ENCODE measurements around the gene PRDM15. TPM values are rescaled to one million over a fixed set of nuclear protein-coding genes. Genes with fewer than 3 reads are reported as not detected.

Gene PRDM15
- total RNA-seq, 1 experiment from 2014 or later: 9.8 TPM

DNA sequence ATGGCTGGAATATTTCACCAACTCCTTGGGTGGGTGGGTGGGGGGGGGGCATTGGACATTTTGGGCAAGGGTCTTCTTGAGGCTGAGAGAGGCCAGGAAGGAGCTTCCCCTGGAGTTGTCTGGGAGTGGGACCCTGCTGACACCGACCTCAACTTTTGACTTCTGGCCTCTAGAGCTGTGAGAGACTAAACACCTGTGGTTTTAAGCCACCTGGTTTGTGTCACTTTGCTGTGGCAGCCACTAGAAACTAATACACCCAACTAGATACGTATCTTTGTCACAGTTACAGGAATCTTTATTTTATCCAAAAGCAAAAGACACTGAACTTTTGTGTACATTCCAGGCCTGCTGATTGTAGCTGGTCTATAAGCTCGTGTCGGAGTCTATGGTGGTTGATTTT lies 102.4 kb downstream of the PRDM15 start:
- H3K9me2 ChIP-seq (ENCODE audit: insufficient read depth): no peaks in the 10 kb centered on the region
- DNase-seq (ENCODE audit: low read depth, low spot score): no peak
- no peak overlapping the region for H3K27ac ChIP-seq (ENCODE audit: low read depth, low read length)

GRCh38 chr21:41775149-41775472 lies 104.0 kb downstream of the PRDM15 start:
- TF ChIP-seq, protein P1, sequence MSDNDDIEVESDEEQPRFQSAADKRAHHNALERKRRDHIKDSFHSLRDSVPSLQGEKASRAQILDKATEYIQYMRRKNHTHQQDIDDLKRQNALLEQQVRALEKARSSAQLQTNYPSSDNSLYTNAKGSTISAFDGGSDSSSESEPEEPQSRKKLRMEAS (IDR thresholded peaks at IDR 0.05): no peak
- TF ChIP-seq FOSL1 (IDR thresholded peaks at IDR 0.05; ENCODE audit: low read depth): no peak
- TF ChIP-seq YY1 (IDR thresholded peaks at IDR 0.05; ENCODE audit: extremely low read depth, insufficient replicate concordance, low read depth, low read length): no peak
- intact Hi-C loops (cut with micrococcal nuclease): loop anchor here (5.0 kb wide), 2 partner anchors 113 to 493 kb away; no protein-coding TSS in a partner anchor
- H3K4me3 ChIP-seq (replicated peaks in 1 of 2; ENCODE audit: low read depth in 1 of 2, low read length in 2 of 2): no peak overlapping the region
- H2AFZ ChIP-seq (ENCODE audit: low read depth, low read length, poor library complexity, severe bottlenecking): no peak overlapping the region
- no peaks in the 10 kb centered on the region for H3K9me3 ChIP-seq (ENCODE audit: control insufficient read depth in 1 of 2, insufficient read depth in 1 of 2, low read depth in 1 of 2, low read length in 2 of 2)
- DNase-seq (ENCODE audit: low read depth, low spot score) (no peak), ATAC-seq (no peak)
- H3K36me3 ChIP-seq (ENCODE audit: control insufficient read depth in 1 of 2, insufficient read depth in 2 of 2, low read length in 2 of 2): no peaks in the 10 kb centered on the region
- H3K4me1 ChIP-seq (ENCODE audit: control insufficient read depth in 1 of 2, insufficient read depth in 2 of 2, low read length in 2 of 2): peaks cover 2 to 17% of the 10 kb centered on the region in 2 experiments; a peak in 3 of 4 replicates
- no peaks in the 10 kb centered on the region for H4K20me1 ChIP-seq (ENCODE audit: insufficient read depth)
- peaks cover 52% of the 10 kb centered on the region for H3K27me3 ChIP-seq (ENCODE audit: insufficient read depth, low read length)
- no peaks in the 10 kb centered on the region for H3K9me2 ChIP-seq (ENCODE audit: insufficient read depth)
- ChIA-PET RAD21 (ENCODE audit: low non-redundant PET in 1 of 2, low total read pairs in 2 of 2, uncharacterized antibody in 2 of 2, unreplicated experiment in 2 of 2) (interaction anchor here in 1 of 2 experiments (0.8 kb wide), 1 partner anchor 163 kb away, joined by 3 read pairs; no protein-coding TSS in a partner anchor), POLR2A (no interaction called here), CTCF (interaction anchor here (1.2 kb wide), 1 partner anchor 163 kb away, joined by 6 read pairs; no protein-coding TSS in a partner anchor)
- no peak overlapping the region for H3K27ac ChIP-seq (ENCODE audit: low read depth, low read length)
- no peak overlapping the region for H3K4me2 ChIP-seq (ENCODE audit: low read length)
- H3K79me2 ChIP-seq (ENCODE audit: insufficient read depth, low read length): no peaks in the 10 kb centered on the region
- H3K9ac ChIP-seq (ENCODE audit: low read length): no peak overlapping the region
- BruUV-seq (replicated peaks): no TSS peak

More for the DNA sequence above, 102.4 kb downstream of the PRDM15 start:
- POLR2A ChIA-PET: interaction anchor here (1.0 kb wide), 1 partner anchor 164 kb away, joined by 6 read pairs; no protein-coding TSS in a partner anchor
- Histone ChIP-seq H3K4me1 (ENCODE audit: control insufficient read depth in 1 of 2, insufficient read depth in 2 of 2, low read length in 2 of 2) (peaks cover 2 to 17% of the 10 kb centered on the region in 2 experiments; a peak in 3 of 4 replicates), H3K36me3 (ENCODE audit: control insufficient read depth in 1 of 2, insufficient read depth in 2 of 2, low read length in 2 of 2) (no peaks in the 10 kb centered on the region), H3K9me3 (ENCODE audit: control insufficient read depth in 1 of 2, insufficient read depth in 1 of 2, low read depth in 1 of 2, low read length in 2 of 2) (no peaks in the 10 kb centered on the region), H3K4me2 (ENCODE audit: low read length) (no peak overlapping the region), H3K79me2 (ENCODE audit: insufficient read depth, low read length) (no peaks in the 10 kb centered on the region), H3K27me3 (ENCODE audit: insufficient read depth, low read length) (peaks cover 54% of the 10 kb centered on the region), H3K4me3 (replicated peaks in 1 of 2; ENCODE audit: low read depth in 1 of 2, low read length in 2 of 2) (no peak overlapping the region), H4K20me1 (ENCODE audit: insufficient read depth) (no peaks in the 10 kb centered on the region), H2AFZ (ENCODE audit: low read depth, low read length, poor library complexity, severe bottlenecking) (no peak overlapping the region), H3K9ac (ENCODE audit: low read length) (no peak overlapping the region)
- RAD21 ChIA-PET (ENCODE audit: low non-redundant PET in 1 of 2, low total read pairs in 2 of 2, uncharacterized antibody in 2 of 2, unreplicated experiment in 2 of 2): interaction anchor here (0.6 to 2.4 kb wide), 3 partner anchors 46 to 164 kb away, joined by 3 to 8 read pairs (median 7); no protein-coding TSS in a partner anchor
- BruUV-seq (replicated peaks): no TSS peak
- CTCF ChIA-PET: interaction anchor here (0.9 to 3.1 kb wide), 4 partner anchors 9 to 494 kb away, joined by 3 to 18 read pairs (median 10); partner anchors contain the start of gene RIPK4
- no peak for ATAC-seq
- TF ChIP-seq JUND (IDR thresholded peaks at IDR 0.05): no peak
- no peak for TF ChIP-seq TCF7L2 (IDR thresholded peaks at IDR 0.05; ENCODE audit: borderline replicate concordance, extremely low read depth, insufficient read depth, insufficient read length)
- no peak for TF ChIP-seq EGR1 (IDR thresholded peaks at IDR 0.05; ENCODE audit: low read depth)
- TF ChIP-seq SIN3A (IDR thresholded peaks at IDR 0.05; ENCODE audit: low read depth): no peak
- TF ChIP-seq FOSL1 (IDR thresholded peaks at IDR 0.05; ENCODE audit: low read depth): no peak
- TF ChIP-seq RAD21 (IDR thresholded peaks at IDR 0.05; ENCODE audit: low read depth): no peak
- no peak for TF ChIP-seq SRF (IDR thresholded peaks at IDR 0.05; ENCODE audit: low read depth)
- no peak for TF ChIP-seq ATF3 (IDR thresholded peaks at IDR 0.05)
- intact Hi-C loops (cut with micrococcal nuclease): loop anchor here (5.0 kb wide), 2 partner anchors 114 to 494 kb away; no protein-coding TSS in a partner anchor
